Naive thymus-derived CD8-positive, alpha-beta T cell (primary cell): Measurements from ENCODE around the gene PLCG1. TPM values are rescaled to one million over a fixed set of nuclear protein-coding genes. Genes with fewer than 3 reads are reported as not detected.

ENCODE experiments used
- ATAC-seq, 2 donors: fragments of 150-1000 bp; cut with Tn5 transposase in 1 of 2; sonication (Bioruptor Pico), chemical (Tn5 transposase) in 1 of 2; 1 replicate in 1 of 2; 2 replicates in 1 of 2; pipeline ENCODE4 v1.10.0; 2021; ENCODE audit warnings: mild to moderate bottlenecking in 2 of 2, moderate library complexity in 2 of 2
- POLR2A ChIA-PET: fragments of 350-600 bp; sonication (Branson Sonifier 250); formaldehyde crosslinking; loops from one replicate; lab custom pipeline; 2021; ENCODE audit warnings: antibody characterized with exemption; lab: Charles Lee
- DNase-seq, 10 donors: peaks; one replicate each; pipeline versions ENCODE4 v3.0.0 to v3.0.0-alpha.2; 2020 to 2022
- H3K27ac Mint-ChIP-seq, 10 donors: one replicate each; pipeline ENCODE4 v1.8.0; 2020 to 2022; ENCODE audit warnings: mild to moderate bottlenecking in 10 of 10, mixed read lengths in 10 of 10, moderate library complexity in 4 of 10, inconsistent platforms in 1 of 10
- H3K27me3 Mint-ChIP-seq, 5 donors: one replicate each; pipeline ENCODE4 v1.8.0; 2021 to 2022; ENCODE audit warnings: mixed read lengths in 5 of 5
- H3K36me3 Mint-ChIP-seq, 3 donors: one replicate each; pipeline ENCODE4 v1.8.0; 2020 to 2022; ENCODE audit warnings: mixed read lengths in 3 of 3, mild to moderate bottlenecking in 2 of 3, inconsistent platforms in 1 of 3
- H3K4me1 Mint-ChIP-seq, 4 donors: one replicate each; pipeline ENCODE4 v1.8.0; 2021 to 2022; ENCODE audit warnings: mixed read lengths in 4 of 4
- H3K4me3 Mint-ChIP-seq, 10 donors: one replicate each; pipeline ENCODE4 v1.8.0; 2020 to 2022; ENCODE audit warnings: mild to moderate bottlenecking in 10 of 10, mixed read lengths in 10 of 10, moderate library complexity in 6 of 10, inconsistent platforms in 1 of 10
- H3K9me3 Mint-ChIP-seq, 9 donors: one replicate each; pipeline ENCODE4 v1.8.0; 2020 to 2022; ENCODE audit warnings: mixed read lengths in 9 of 9, mild to moderate bottlenecking in 3 of 9, inconsistent platforms in 1 of 9, moderate library complexity in 1 of 9
- polyA plus RNA-seq, 3 donors: library from polyadenylated mRNA; unstranded; fragments of 300-500 nt; fragmentation: Illumina TruSeq; gene quantifications; one replicate each; pipeline ENCODE4 v1.2.3, GENCODE V29; 2021
- total RNA-seq, 8 experiments: library from RNA in 2 of 8; stranded (reverse) in 2 of 8; gene quantifications; one replicate each; pipeline ENCODE4 v1.2.3 and lab custom pipeline; 2021 to 2026

Gene PLCG1
- total RNA-seq, result 100 to 1,000 TPM; 384 to 393 TPM
- polyA plus RNA-seq, result 10 to 100 TPM; 37.4 to 92.5 (median 53.2) TPM
- 188 to 849 (median 408) reads per million in 6 experiments for total RNA-seq (lab: John Stamatoyannopoulos, UW)

DNA sequence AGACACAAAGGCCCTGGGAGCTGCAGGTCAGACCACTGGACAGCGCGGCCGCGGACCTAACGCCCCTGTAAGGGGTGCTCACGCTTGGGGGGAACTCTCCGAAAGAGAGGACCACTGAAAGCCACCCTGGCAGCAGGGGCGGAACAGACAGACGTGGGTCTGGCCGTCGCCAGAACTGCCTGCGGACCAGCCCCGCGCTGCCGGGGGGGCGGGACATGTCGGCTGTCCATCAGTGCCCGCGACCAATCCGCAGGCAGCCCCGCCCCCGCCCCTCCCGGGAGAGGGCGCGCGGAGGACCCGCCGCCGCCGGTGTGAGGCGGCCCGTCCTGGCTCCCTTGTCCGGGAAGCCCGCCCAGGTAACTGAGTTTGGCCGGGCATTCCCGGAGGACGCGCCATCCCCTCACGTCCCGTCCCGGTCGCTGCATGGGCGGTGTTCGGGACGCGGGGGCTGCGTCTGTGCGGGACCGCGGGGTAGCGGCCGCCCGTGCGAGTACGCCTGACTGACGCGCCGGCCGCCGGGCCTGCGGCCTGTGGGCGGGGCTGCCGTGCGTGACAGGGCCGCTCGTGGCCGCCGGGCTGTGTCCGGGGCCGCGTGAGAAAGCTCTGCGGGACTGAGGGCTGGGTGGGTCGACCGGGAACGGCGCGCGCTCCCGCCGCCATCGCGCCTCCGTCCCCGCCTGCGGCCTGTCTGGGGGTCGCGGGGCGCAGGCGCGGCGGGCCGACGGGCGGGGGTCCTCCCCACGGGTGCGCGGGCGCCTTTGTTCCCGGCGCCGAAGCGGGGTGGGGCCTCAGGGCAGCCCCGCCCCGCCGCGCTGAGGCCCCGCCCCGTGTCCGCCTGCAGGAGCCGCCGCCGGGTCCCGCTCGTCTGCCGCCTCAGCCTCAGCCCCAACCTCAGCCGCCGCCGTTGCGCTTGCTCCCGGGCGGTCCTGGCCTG is at the start of gene PLCG1:
PLCG1 (plus strand) TSS at position 864 of the 934 bp plus-strand sequence. CDS start 99 bp downstream, outside the sequence.
- ATAC-seq, result peak; percentile 61 to 72
- Mint-ChIP-seq H3K9me3 (no peaks in the 10 kb centered on the region), H3K4me3 (peak within 1 kb of the TSS; percentile 90 to 99 (median 95)), H3K36me3 (peaks cover 0 to 4% (median 0%) of the 10 kb centered on the region in 3 donors), H3K4me1 (peaks cover 40 to 71% (median 59%) of the 10 kb centered on the region in 4 donors), H3K27ac (peak within 1 kb of the TSS; percentile 92 to 99 (median 96)), H3K27me3 (no peaks in the 10 kb centered on the region)
- peak; percentile 68 to 88 (median 84) for DNase-seq
- POLR2A ChIA-PET, result interaction anchor here (0.8 to 16.1 kb wide), 9 partner anchors 8 to 482 kb away, joined by 3 to 734 read pairs (median 5); partner anchors contain the start of gene CHD6

DNA sequence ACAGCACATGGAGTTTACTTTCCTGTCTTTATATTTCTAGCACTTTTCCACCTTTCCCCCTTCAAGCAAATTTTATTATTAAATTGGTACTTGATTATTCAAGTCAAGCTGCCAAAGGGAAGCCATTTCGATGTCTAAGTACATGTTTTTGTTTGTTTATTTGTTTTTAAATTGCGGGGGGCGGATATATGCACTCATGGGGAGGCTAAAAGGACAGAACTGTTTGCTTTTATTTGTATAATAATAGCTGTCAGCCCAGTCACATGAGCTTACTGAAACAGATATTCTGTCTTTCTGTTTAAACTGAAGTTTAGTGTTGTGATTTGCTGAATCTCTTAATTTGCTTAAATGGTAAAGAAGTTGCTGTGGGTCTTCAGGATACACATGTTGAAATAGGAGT is 49.6 kb upstream of the PLCG1 start:
- ATAC-seq (no peak), DNase-seq (no peak)
- Mint-ChIP-seq H3K4me3 (no peak overlapping the region), H3K27me3 (no peaks in the 10 kb centered on the region), H3K9me3 (no peaks in the 10 kb centered on the region), H3K27ac (peak overlapping the region in 3 of 10 donors; percentile 20 to 75 (median 29)), H3K4me1 (peaks cover 10 to 19% (median 17%) of the 10 kb centered on the region in 4 donors), H3K36me3 (peaks cover 5 to 83% (median 18%) of the 10 kb centered on the region in 3 donors)
- POLR2A ChIA-PET, result interaction anchor here (0.9 kb wide), 1 partner anchor 25 kb away, joined by 3 read pairs; no protein-coding TSS in a partner anchor

DNA sequence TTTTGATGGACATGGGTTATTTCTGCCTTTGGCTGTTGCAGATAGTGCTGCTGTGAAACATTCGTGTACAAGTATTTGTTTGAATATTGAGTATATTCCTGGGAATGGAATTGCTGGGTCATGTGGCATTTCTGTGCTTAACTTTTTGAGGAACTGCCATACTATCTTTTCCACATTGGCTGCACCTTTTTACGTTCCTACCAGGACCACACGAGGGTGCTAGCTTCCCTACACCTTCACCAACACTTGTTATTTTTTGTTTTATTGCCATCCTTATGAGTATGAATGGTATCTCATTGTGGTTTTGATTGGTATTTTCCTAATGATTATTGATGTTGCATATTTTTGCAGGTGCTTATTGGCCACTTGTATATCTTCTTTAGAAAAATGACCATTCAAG is 47.8 kb upstream of the PLCG1 start:
- POLR2A ChIA-PET, result interaction anchor here (0.7 kb wide), 1 partner anchor 601 kb away, joined by 3 read pairs; no protein-coding TSS in a partner anchor
- no peak overlapping the region for H3K4me3 Mint-ChIP-seq
- ATAC-seq (no peak), DNase-seq (no peak)
- no peaks in the 10 kb centered on the region for H3K9me3 Mint-ChIP-seq
- H3K36me3 Mint-ChIP-seq, result peaks cover 5 to 76% (median 5%) of the 10 kb centered on the region in 3 donors
- peak overlapping the region in 5 of 10 donors; percentile 15 to 71 (median 32) for H3K27ac Mint-ChIP-seq
- H3K4me1 Mint-ChIP-seq, result peaks cover 10 to 19% (median 17%) of the 10 kb centered on the region in 4 donors
- H3K27me3 Mint-ChIP-seq, result no peaks in the 10 kb centered on the region

DNA sequence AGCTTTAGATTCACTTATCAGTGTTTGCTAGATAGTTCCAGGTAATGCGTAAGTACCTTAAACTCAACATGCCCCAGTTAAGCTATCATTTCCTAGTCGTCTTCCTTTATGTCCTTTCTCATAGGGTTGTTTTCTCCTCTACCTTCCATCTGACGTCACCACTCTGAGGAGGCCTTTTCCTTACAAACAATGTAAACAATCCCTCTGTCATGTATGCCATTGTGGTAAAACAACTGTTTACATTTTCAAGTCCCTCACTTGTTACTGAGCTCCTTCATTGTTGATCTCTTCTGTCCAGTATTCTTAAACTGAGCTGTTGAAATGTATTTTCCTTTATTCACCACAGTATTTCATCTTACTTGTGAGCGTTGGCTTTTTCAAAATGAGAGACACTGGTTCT is 45.4 kb upstream of the PLCG1 start:
- peak overlapping the region in 4 of 10 donors; percentile 10 to 80 (median 26) for H3K27ac Mint-ChIP-seq
- DNase-seq, result no peak

DNA sequence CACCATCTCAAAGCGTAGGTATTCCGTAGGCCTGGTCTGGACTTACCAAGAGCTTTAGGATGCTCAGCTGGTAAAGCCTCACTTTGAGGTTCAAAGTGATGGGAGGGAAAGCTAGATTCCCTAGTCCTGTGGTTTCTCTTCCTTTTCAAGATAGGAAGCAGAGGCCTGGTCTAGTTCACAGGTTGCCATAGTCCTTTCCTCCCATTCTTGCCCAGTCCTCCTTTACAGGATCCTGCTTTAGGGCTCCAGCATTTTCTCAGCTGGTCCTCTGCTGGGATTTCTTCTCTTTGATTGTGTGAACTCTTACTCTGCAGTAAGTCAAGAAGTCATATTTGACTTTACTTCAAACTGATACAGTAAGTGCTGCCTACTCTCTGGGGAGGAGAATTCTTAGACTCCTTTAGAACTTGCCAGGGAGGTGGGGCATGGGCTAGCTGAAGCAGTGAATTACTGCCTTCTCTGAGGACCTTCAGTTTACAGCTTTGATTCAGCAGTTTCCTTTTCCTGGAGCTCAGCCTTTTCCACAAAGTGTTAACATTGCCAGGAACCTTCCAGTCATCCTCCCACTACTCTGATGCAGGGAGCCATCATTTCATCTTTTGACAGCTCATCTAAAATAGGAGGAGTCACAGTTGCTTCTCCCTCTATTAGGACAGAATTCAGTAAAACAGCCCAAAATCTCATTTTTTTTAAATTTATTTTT is 42.8 kb upstream of the PLCG1 start:
- no peaks in the 10 kb centered on the region for H3K9me3 Mint-ChIP-seq
- H3K27me3 Mint-ChIP-seq, result no peaks in the 10 kb centered on the region
- H3K36me3 Mint-ChIP-seq, result peaks cover 9 to 84% (median 19%) of the 10 kb centered on the region in 3 donors
- no peak overlapping the region for H3K4me3 Mint-ChIP-seq
- POLR2A ChIA-PET, result interaction anchor here (0.6 to 1.6 kb wide), 2 partner anchors 94 to 104 kb away, joined by 5 read pairs; no protein-coding TSS in a partner anchor
- peaks cover 0 to 3% (median 1%) of the 10 kb centered on the region in 4 donors for H3K4me1 Mint-ChIP-seq
- peak overlapping the region in 7 of 10 donors; percentile 9 to 70 (median 47) for H3K27ac Mint-ChIP-seq
- peak in 1 of 2 donors; percentile 20 for ATAC-seq
- DNase-seq, result no peak

More for the DNA sequence above, 45.4 kb upstream of the PLCG1 start:
- Mint-ChIP-seq H3K9me3 (no peaks in the 10 kb centered on the region), H3K4me1 (peaks cover 3 to 7% (median 6%) of the 10 kb centered on the region in 4 donors), H3K36me3 (peaks cover 5 to 79% (median 8%) of the 10 kb centered on the region in 3 donors), H3K27me3 (no peaks in the 10 kb centered on the region), H3K4me3 (no peak overlapping the region)
- ATAC-seq, result no peak
- POLR2A ChIA-PET, result interaction anchor here (0.9 kb wide), 1 partner anchor 17 kb away, joined by 3 read pairs; no protein-coding TSS in a partner anchor

DNA sequence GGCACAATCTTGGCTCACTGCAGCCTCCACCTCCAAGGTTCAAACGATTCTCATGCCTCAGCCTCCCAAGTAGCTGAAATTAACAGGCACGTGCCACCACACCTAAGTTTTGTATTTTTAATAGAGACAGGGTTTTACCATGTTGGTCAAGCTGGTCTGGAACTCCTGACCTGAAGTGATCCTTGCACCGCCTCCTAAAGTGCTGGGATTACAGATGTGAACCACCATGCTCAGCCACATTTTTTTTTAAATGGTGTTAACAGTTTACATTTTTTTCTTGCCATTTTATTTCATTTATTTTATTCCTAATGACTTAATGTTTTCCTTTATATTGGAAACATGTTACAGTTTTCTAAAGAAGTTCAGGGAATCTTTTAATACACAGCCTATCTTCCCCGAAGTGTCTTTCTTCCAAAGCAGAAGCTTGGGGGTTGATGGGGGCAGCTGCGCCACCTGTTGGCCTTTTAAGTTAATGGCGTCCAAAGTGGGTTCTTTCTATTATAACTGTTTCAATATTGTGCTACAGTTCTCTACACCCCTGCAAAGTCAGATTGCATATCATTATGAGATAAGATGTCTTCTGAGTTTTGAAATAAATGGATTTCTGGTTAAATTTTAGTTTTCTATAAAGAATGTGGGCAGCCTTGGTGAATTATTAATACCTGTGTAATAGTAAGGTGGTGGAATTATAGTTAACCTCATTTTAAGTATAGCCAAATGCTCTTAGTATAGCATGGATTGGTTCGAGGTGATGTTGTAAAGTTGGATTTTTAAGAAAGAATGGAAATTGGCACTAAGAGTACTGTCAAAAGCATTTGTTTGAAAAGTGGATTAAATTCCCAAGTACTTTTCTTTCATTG is 42.0 kb upstream of the PLCG1 start:
- Mint-ChIP-seq H3K36me3 (peaks cover 9 to 84% (median 23%) of the 10 kb centered on the region in 3 donors), H3K27ac (peak overlapping the region in 1 of 10 donors; percentile 11), H3K4me1 (peaks cover 0 to 3% (median 1%) of the 10 kb centered on the region in 4 donors), H3K27me3 (no peaks in the 10 kb centered on the region), H3K9me3 (no peaks in the 10 kb centered on the region), H3K4me3 (no peak overlapping the region)
- peak; percentile 71 to 81 for ATAC-seq
- peak; percentile 27 to 72 (median 53) for DNase-seq
- POLR2A ChIA-PET, result interaction anchor here (0.5 to 1.6 kb wide), 3 partner anchors 105 to 127 kb away, joined by 3 to 5 read pairs (median 3); no protein-coding TSS in a partner anchor

DNA sequence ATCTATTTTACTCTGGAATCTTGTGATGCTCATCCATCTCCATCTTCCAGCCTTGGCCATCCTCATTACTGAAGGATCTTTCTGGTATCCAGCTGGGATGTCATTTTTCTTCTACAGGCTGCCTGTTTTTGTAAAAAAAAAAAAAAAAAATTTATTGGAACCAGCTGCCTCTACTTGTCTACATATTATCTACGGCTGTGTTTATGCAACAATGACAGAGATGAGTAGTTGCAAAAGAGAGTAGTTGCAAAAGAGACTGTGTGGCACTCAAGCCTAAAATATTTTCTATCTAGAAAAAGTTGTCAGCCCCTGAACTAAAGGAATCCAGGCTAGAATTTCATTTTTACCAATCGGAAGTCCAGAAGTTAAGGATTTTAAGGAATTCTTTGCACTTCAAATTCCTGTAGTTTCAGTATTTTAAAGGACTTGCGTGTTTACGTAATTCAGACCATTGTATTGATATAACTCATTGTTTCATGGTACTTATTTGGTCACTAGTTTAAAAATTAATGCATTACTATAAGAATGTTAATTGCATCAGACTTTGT is 38.6 kb upstream of the PLCG1 start:
- ATAC-seq (no peak), DNase-seq (no peak)
- H3K4me3 Mint-ChIP-seq, result no peak overlapping the region
- POLR2A ChIA-PET, result no interaction called here
- H3K27ac Mint-ChIP-seq, result no peak overlapping the region
- peaks cover 0 to 3% (median 3%) of the 10 kb centered on the region in 4 donors for H3K4me1 Mint-ChIP-seq
- H3K27me3 Mint-ChIP-seq, result no peaks in the 10 kb centered on the region
- H3K9me3 Mint-ChIP-seq, result no peaks in the 10 kb centered on the region
- peaks cover 10 to 77% (median 34%) of the 10 kb centered on the region in 3 donors for H3K36me3 Mint-ChIP-seq

DNA sequence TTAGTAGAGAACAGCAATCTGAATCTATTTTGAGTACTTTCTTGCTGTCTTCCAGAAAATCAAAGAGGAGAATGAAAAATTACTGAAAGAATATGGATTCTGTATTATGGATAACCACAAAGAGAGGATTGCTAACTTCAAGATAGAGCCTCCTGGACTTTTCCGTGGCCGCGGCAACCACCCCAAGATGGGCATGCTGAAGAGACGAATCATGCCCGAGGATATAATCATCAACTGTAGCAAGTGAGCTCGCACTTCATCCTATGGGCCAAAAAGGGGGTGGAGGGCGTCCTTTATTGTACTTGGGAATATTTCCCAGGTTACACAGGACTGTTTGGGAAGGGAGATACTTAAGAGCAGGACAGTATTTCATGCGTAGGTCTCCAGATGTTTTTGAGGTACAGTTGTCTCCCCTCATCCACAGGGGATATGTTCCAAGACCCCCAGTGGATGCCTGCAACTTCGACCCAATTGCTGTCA is 37.3 kb upstream of the PLCG1 start:
- Mint-ChIP-seq H3K4me3 (no peak overlapping the region), H3K36me3 (peaks cover 10 to 85% (median 34%) of the 10 kb centered on the region in 3 donors), H3K27ac (no peak overlapping the region), H3K4me1 (peaks cover 0 to 9% (median under 1%) of the 10 kb centered on the region in 4 donors), H3K9me3 (no peaks in the 10 kb centered on the region), H3K27me3 (no peaks in the 10 kb centered on the region)
- POLR2A ChIA-PET, result no interaction called here
- ATAC-seq (no peak), DNase-seq (no peak)

DNA sequence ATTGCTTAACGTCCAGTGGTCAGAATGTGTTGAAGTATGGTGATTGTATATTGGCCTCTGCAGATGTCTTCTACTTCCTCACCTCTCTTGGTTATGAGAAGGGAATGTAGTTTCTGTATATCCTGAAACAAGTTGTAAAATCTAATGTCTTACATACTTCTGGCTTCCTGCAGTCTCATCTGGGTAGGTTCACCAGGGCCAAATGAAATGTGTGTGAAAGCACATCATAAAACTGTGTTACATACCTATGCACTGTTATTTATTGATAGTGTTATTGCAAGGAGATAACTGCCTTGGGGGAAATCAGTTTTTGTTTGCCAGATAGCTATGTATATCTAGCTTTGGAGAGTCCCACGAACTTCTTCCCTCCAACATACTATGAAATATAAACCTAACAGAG is 35.7 kb upstream of the PLCG1 start:
- DNase-seq (no peak), ATAC-seq (no peak)
- peaks cover 0 to 9% (median under 1%) of the 10 kb centered on the region in 4 donors for H3K4me1 Mint-ChIP-seq
- H3K36me3 Mint-ChIP-seq, result peaks cover 10 to 86% (median 33%) of the 10 kb centered on the region in 3 donors
- no peak overlapping the region for H3K4me3 Mint-ChIP-seq
- POLR2A ChIA-PET, result no interaction called here
- H3K27ac Mint-ChIP-seq, result no peak overlapping the region
- H3K9me3 Mint-ChIP-seq, result no peaks in the 10 kb centered on the region
- no peaks in the 10 kb centered on the region for H3K27me3 Mint-ChIP-seq

DNA sequence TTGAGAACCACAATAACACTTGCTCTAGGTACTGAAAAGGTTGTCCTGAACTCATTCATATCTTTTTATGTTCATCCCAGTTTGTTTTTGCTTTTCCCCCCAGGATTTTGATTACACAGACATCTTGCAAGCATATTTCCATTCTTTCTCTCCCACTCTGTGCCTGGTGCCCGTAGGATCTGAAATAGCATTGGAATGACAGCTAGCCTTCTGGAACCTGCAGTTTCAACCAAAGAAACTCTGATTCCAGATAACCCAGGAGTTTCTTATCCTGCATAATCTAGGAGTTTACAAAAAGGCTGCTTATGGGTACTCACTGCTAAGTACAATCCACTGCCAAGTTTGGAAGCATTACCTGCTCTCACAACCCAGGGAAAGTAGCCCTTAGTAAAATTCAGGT is 28.8 kb upstream of the PLCG1 start:
- Mint-ChIP-seq H3K4me3 (no peak overlapping the region), H3K4me1 (peaks cover 2 to 9% (median 3%) of the 10 kb centered on the region in 4 donors), H3K36me3 (peaks cover 0 to 86% (median 7%) of the 10 kb centered on the region in 3 donors), H3K27ac (peak overlapping the region in 4 of 10 donors; percentile 0 to 22 (median 18)), H3K27me3 (no peaks in the 10 kb centered on the region), H3K9me3 (no peaks in the 10 kb centered on the region)
- ATAC-seq (no peak), DNase-seq (no peak)
- POLR2A ChIA-PET, result no interaction called here

DNA sequence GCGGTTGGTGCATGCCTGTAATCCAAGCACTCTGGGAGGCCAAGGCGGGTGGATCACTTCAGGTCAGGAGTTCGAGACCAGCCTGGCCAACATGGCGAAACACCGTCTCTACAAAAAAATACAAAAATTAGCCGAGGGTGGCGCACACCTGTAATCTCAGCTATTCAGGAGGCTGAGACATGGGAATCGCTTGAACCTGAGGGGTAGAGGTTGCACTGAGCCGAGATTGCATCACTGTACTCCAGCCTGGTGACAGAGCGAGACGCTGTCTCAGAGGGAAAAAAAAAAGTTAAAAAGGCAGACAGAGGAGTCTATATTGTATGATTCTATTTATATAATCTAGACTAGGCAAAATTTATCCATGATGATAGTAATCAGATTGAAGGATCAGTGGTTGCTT is 27.3 kb upstream of the PLCG1 start:
- Mint-ChIP-seq H3K36me3 (peaks cover 6 to 83% (median 16%) of the 10 kb centered on the region in 3 donors), H3K27me3 (no peaks in the 10 kb centered on the region)

More for the DNA sequence above, 27.3 kb upstream of the PLCG1 start:
- ATAC-seq, result no peak
- H3K9me3 Mint-ChIP-seq, result no peaks in the 10 kb centered on the region
- H3K27ac Mint-ChIP-seq, result peak overlapping the region in 1 of 10 donors; percentile 2
- H3K4me3 Mint-ChIP-seq, result no peak overlapping the region
- H3K4me1 Mint-ChIP-seq, result peaks cover 0 to 3% (median 2%) of the 10 kb centered on the region in 4 donors
- POLR2A ChIA-PET, result no interaction called here
- DNase-seq, result no peak
